Measurements from ENCODE around the gene JPH4. TPM values are rescaled to one million over a fixed set of nuclear protein-coding genes. Genes with fewer than 3 reads are reported as not detected.
A peak's percentile ranks its signal among the peaks of the same experiment; 100 is the strongest.

Gene JPH4
- total and polyA plus RNA-seq, 12 donors, result 0.42 to 35.8 (median 4.7) TPM

- Histone ChIP-seq H3K36me3 (replicated peaks in 1 of 2) (no peaks in the 10 kb centered on the region), H3K27ac (no peak overlapping the region), H3K27me3 (no peaks in the 10 kb centered on the region), H3K4me1 (replicated peaks in 1 of 2) (no peaks in the 10 kb centered on the region), H3K9me3 (replicated peaks in 1 of 3) (no peaks in the 10 kb centered on the region), H3K4me3 (no peak overlapping the region)
- peak in 6 of 7 donors; percentile 23 to 60 (median 50) for DNase-seq
- TF ChIP-seq POLR2A (IDR thresholded peaks at IDR 0.05), result no peak
- no peak for TF ChIP-seq CTCF (IDR thresholded peaks at IDR 0.05)
- WGBS, 4 donors, result 14 to 50% (median 21%) methylated on average over 1 of the region's 1 CpG
- intact Hi-C loops (cut with DNase I), result no loop called here
Measured at GRCh38 chr14:23608454-23608853, 29.9 kb upstream of the JPH4 start.

DNA sequence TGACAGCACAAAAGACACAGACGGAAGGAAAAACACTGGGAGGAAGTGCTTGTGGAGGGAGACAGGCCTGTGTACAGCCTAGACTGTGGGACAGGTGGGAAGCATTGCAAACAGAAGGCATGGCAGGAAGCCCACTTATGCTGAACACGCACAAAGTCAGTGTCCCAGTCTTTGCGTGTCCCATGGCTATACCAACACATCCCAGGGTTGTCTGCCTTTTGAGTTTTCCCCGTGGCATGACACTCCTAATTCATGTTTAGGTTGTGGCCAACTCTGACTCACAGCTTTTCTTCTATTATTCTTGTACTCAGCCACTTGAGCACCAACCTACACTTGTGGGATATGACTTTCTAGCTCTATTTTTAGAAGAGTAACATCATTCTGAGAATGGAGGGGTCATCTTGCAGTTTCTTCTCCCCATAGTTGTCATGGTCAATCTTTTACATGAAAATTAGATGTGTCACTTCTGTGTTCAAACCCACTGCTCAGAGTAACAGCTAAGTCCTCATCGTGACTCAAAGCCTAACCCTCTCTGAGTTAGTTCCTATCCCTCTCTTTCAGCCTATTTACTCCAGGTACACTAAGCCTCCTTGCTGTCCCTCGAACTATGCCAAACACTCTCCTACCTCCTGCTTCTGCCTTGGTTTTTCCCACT lies 27.5 kb upstream of the JPH4 start:
- H3K27ac ChIP-seq, result no peak overlapping the region
- no peak for DNase-seq
- no peak overlapping the region for H3K4me3 ChIP-seq
- TF ChIP-seq POLR2A (IDR thresholded peaks at IDR 0.05), result no peak
- TF ChIP-seq CTCF (IDR thresholded peaks at IDR 0.05), result no peak
- intact Hi-C loops (cut with DNase I), result no loop called here
- H3K27me3 ChIP-seq, result no peaks in the 10 kb centered on the region
- peaks cover 0 to 12% of the 10 kb centered on the region in 2 donors for H3K4me1 ChIP-seq (replicated peaks in 1 of 2)
- no peaks in the 10 kb centered on the region for H3K36me3 ChIP-seq (replicated peaks in 1 of 2)
- no peaks in the 10 kb centered on the region for H3K9me3 ChIP-seq (replicated peaks in 1 of 3)
- WGBS, 4 donors, result 77 to 86% (median 83%) methylated on average over 6 of the region's 6 CpGs

DNA sequence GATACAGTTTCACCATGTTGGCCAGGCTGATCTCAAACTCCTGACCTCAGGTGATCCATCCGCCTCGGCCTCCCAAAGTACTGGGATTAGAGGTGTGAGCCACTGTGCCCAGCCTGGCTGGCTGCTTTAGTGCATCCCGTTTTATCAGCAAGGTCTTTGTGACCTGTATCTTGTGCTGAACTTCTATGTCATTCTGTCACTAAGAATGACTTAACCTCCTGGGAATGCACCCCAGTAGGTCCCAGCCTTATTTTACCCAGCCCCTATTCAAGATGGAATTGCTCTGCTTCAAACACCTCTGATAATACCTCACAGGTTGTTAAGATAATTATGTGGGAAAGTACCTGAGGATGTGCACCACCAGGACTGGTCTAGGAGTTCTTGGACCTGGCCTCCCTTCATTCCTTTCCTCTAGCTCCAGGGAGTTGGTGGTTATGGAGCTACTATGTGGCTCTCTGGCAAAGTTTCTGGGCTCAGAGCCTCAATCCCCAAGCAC lies 26.1 kb upstream of the JPH4 start:
- Histone ChIP-seq H3K4me1 (replicated peaks in 1 of 2) (peaks cover 0 to 12% of the 10 kb centered on the region in 2 donors), H3K27ac (no peak overlapping the region), H3K36me3 (replicated peaks in 1 of 2) (no peaks in the 10 kb centered on the region), H3K27me3 (no peaks in the 10 kb centered on the region), H3K9me3 (replicated peaks in 1 of 3) (no peaks in the 10 kb centered on the region), H3K4me3 (no peak overlapping the region)
- DNase-seq, result no peak
- intact Hi-C loops (cut with DNase I), result no loop called here
- TF ChIP-seq POLR2A (IDR thresholded peaks at IDR 0.05), result no peak
- TF ChIP-seq CTCF (IDR thresholded peaks at IDR 0.05), result no peak
- 45 to 56% (median 50%) methylated on average over 3 of the region's 3 CpGs for WGBS, 4 donors

DNA sequence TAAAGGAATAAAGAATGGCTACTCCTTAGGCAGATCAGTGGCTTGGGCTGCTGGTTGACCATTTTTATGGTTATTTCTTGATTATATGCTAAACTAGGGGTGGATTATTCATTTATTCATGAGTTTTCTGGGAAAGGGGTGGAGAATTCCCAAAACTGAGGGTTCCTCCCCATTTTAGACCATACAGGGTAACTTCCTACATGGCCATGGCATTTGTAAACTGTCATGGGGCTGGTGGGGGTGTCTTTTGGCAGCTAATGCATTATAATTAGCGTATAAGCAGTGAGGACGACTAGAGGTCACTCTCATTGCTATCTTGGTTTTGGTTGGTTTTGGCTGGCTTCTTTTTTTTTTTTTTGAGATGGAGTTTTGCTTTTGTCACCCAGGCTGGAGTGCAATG lies 25.6 kb upstream of the JPH4 start:
- H3K27me3 ChIP-seq, result no peaks in the 10 kb centered on the region
- 72 to 76% (median 74%) methylated on average over 2 of the region's 2 CpGs for WGBS, 4 donors
- peaks cover 0 to 12% of the 10 kb centered on the region in 2 donors for H3K4me1 ChIP-seq (replicated peaks in 1 of 2)
- H3K4me3 ChIP-seq, result no peak overlapping the region
- intact Hi-C loops (cut with DNase I), result no loop called here
- H3K36me3 ChIP-seq (replicated peaks in 1 of 2), result no peaks in the 10 kb centered on the region
- DNase-seq, result no peak
- no peak overlapping the region for H3K27ac ChIP-seq
- H3K9me3 ChIP-seq (replicated peaks in 1 of 3), result no peaks in the 10 kb centered on the region
- TF ChIP-seq POLR2A (IDR thresholded peaks at IDR 0.05) (no peak), CTCF (IDR thresholded peaks at IDR 0.05) (no peak)
